AG04449 (cell line): Measurements from ENCODE around the gene BCL3.

ENCODE experiments used
- CTCF ChIA-PET: fragments of 350-600 bp; formaldehyde crosslinking; extraction: SDS; loops from one replicate; lab custom pipeline; 2021; ENCODE audit warnings: antibody characterized with exemption; lab: Yijun Ruan, JAX
- POLR2A ChIA-PET: fragments of 400-600, 350-600 bp; formaldehyde crosslinking; extraction: SDS; loops from one replicate; lab custom pipeline; 2020; ENCODE audit warnings: antibody characterized with exemption, inconsistent platforms; lab: Yijun Ruan, JAX
- DNase-seq: peaks from one replicate; pipeline ENCODE4 v3.0.0-alpha.2; 2010; ENCODE audit warnings: low read depth, low spot score
- H3K4me3 ChIP-seq: 2 replicates; pipeline ENCODE4 v1.5.1; 2011; ENCODE audit warnings: low read depth, mild to moderate bottlenecking, control low read depth, low read length
- CTCF ChIP-seq: IDR thresholded peaks from one replicate; pipeline ENCODE4 v1.5.1; 2011; ENCODE audit warnings: mild to moderate bottlenecking, moderate library complexity, low read length, control low read depth, inconsistent platforms; ENCODE audit not compliant: insufficient read depth; ENCODE audit errors: missing control alignments

BCL3 gene

GRCh38 chr19:44710483-44710882 lies 38.0 kb upstream of the BCL3 start:
- ChIA-PET CTCF (interaction anchor here (3.9 kb wide), 1 partner anchor 13 kb away, joined by 38 read pairs; no protein-coding TSS in a partner anchor), POLR2A (no interaction called here)
- no peak overlapping the region for H3K4me3 ChIP-seq
- DNase-seq = no peak
- no peak for TF ChIP-seq CTCF

- TF ChIP-seq CTCF = no peak
- ChIA-PET CTCF (interaction anchor here (0.7 to 8.6 kb wide), 6 partner anchors 11 to 142 kb away, joined by 3 to 53 read pairs (median 10); no protein-coding TSS in a partner anchor), POLR2A (interaction anchor here (0.7 kb wide), 1 partner anchor 10 kb away, joined by 3 read pairs; no protein-coding TSS in a partner anchor)
Observed at GRCh38 chr19:44712864-44713515, 35.5 kb upstream of the BCL3 start.

GRCh38 chr19:44714597-44715169 lies 33.8 kb upstream of the BCL3 start:
- POLR2A ChIA-PET = no interaction called here
- H3K4me3 ChIP-seq = no peak overlapping the region
- TF ChIP-seq CTCF = no peak
- CTCF ChIA-PET = interaction anchor here (1.6 to 8.6 kb wide), 4 partner anchors 9 to 69 kb away, joined by 8 to 53 read pairs (median 18); no protein-coding TSS in a partner anchor
- DNase-seq = no peak

More at GRCh38 chr19:44712864-44713515, 35.5 kb upstream of the BCL3 start:
- H3K4me3 ChIP-seq = no peak overlapping the region
- no peak for DNase-seq

- no peak for TF ChIP-seq CTCF
- POLR2A ChIA-PET = interaction anchor here (0.7 to 0.9 kb wide), 2 partner anchors 8 to 17 kb away, joined by 4 to 5 read pairs; no protein-coding TSS in a partner anchor
- no peak for DNase-seq
- CTCF ChIA-PET = interaction anchor here (1.0 to 19.8 kb wide), 8 partner anchors 9 to 147 kb away, joined by 3 to 694 read pairs (median 8); no protein-coding TSS in a partner anchor
- H3K4me3 ChIP-seq = no peak overlapping the region
Observed at GRCh38 chr19:44717603-44718002, 30.9 kb upstream of the BCL3 start.

GRCh38 chr19:44718441-44719261 lies 29.9 kb upstream of the BCL3 start:
- TF ChIP-seq CTCF = no peak
- ChIA-PET POLR2A (interaction anchor here (0.7 to 0.9 kb wide), 2 partner anchors 9 to 18 kb away, joined by 4 to 5 read pairs; no protein-coding TSS in a partner anchor), CTCF (interaction anchor here (1.0 to 19.8 kb wide), 7 partner anchors 10 to 148 kb away, joined by 3 to 694 read pairs (median 6); no protein-coding TSS in a partner anchor)
- DNase-seq = no peak
- H3K4me3 ChIP-seq = no peak overlapping the region
